GM18508 (cell line): ENCODE measurements around the gene RNF17.

ENCODE experiments used
- ATAC-seq: cut with Tn5 transposase; IDR thresholded peaks from one replicate; pipeline ENCODE4 v1.9.1; 2021; ENCODE audit warnings: moderate number of reproducible peaks; ENCODE audit not compliant: insufficient read depth, unreplicated experiment

Gene RNF17

DNA sequence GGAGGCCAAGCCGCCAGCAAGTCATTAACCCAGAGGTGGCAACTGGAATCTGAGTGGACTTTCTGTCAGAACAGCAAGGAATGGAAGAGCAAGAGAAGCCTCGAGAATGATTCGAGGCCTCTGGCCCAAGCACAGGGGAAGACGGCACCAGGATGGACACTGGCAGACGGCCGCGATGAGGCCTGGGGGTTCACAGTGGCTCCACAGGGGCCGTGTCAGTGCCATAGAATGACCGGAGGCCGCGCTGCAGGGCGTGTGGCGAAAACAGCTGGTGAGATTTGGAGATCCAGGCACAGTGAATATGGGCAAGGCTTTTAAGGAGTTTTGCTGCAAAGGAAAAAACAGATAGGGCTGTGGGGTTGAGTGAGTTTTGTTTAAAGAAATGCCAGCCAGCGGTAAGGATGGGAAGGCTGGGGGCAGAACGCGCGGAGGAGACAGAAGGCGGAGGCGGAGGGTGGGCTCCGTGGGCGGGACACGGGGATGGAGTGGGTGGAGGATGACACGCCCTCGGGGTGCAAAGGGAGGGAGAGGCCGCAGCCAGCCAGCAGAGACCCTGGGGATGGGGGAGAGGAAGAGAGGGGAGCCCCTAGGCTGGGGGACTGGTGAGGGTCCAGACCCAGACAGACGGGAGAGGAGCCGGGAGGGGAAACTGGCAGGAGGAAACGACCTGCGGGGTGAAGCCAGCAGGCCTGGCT, 130.5 kb downstream of the RNF17 start:
- no peak for ATAC-seq

DNA sequence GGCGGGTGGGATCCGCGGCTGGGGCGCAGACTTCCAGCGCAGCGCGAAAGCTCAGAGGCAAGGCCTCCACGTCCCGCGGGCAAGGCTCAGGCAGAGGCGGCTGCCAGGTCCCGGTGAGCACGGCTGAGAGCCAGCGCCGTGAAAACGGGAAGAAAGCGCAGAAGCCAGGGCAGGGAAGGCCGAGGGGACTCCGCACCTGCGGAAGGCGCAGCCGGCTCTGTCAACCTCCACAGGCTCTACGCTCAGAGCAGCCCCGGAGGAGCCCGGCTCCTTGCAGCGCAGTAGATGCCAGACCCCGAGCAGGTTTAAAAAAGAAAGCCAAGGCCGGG, 131.0 kb downstream of the RNF17 start:
- ATAC-seq, result no peak

DNA sequence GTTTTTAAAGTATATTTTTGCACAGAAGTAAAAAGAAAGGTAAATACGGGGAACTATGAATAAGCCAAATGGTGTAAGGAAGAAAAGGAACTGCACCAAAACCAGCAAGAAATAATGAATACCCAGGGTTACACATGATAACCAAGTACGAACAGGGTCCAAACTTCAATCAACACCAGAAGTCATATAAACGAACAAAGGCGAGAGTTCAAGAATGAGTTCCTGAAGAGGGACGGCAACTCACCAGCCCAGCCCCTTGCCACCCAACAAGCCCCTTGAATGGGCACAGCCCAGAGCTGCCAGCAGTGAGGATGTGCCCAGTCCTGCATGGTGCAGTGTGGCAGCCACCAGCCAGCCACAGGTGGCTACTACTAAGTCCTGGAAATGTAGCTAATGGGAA, 132.1 kb downstream of the RNF17 start:
- no peak for ATAC-seq

DNA sequence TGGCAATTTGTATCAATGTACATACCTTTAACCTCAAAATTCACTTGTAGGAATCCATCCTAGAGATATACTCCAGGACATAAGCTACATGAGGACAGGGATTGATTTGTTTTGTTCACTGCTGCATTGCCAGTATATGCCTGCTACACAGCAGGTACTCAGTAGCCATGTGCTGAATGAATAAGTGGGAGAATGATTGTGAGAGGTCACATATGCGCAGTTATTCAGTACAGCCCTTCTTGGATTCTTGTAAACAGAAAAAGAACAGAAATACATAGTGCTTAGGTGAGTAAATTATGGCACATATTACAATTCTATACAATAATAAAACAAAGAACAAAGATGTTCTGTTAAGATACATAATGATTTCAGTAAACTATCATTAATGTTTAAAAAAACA, 133.3 kb downstream of the RNF17 start:
- no peak for ATAC-seq

DNA sequence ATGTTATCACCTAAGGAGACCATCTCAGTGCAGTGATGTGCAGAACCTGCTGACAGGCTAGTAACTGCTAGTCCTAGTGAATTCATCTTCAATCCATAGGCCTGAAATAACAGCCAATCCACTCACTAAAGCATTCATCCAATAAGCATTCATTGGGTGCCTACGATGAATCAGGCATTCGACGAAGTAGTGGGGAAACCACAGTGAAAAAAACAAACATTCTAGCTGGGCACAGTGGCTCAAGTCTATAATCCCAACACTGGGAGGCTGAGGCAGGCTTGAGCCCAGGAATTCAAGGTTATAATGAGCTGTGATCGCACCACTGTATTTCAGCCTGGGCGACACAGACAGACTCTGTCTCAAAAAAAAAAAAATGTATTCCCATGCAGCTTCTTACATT, 135.6 kb downstream of the RNF17 start:
- ATAC-seq, result no peak

DNA sequence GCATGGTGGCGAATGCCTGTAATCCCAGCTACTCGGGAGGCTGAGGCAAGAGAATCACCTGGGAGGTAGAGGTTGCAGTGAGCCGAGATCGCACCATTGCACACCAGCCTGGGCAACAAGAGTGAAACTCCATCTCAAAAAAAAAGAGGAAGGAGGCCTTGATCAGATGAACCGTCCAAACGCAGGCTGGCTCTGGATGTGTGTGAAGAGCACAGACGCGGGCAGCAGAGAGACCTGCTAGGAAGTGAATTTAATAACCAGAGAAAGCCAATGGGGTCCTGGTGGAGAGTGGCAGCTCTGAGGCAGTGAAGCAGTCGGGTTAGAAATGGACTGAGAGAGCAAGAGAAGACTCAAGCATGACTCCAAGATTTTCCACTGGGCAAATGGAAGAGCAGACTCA, 136.5 kb downstream of the RNF17 start:
- no peak for ATAC-seq

DNA sequence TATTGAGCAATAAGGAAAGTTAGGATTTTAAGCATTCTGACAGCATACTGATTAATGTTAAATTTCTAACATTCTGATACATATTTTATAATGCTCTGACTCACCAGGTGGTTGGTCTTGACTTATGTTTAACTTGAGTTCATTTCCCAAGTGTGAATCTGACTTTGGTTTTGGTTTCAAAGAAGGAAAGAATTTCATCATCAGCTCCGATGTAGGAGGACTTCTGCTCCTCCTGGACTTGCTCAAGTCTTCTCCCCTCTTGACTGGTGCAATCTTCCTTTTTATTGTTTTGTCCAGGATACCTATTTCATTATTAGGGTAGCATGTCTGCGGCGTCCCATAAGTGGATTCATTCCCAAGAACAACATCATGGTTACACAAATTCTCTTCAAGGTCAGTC, 141.3 kb downstream of the RNF17 start:
- ATAC-seq, result no peak

DNA sequence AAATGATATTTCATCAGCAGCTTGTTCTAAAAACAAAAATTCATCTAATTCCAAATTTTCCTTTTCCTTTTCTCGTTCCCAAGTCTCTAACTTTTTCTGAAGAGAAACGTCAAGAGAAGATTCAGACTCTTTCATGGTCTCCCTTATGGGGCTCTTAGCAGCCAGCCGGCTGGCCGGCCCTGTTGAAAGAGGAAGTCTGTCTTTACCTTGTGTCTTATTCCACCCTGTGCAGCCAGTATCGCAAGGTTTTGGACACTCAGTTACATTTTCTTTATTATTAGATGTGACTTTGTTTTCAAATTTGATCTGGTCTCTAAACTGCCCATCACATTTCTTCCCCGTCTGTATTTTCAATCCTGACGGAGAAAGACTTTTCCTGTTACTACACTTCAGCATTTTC, 142.3 kb downstream of the RNF17 start:
- no peak for ATAC-seq

DNA sequence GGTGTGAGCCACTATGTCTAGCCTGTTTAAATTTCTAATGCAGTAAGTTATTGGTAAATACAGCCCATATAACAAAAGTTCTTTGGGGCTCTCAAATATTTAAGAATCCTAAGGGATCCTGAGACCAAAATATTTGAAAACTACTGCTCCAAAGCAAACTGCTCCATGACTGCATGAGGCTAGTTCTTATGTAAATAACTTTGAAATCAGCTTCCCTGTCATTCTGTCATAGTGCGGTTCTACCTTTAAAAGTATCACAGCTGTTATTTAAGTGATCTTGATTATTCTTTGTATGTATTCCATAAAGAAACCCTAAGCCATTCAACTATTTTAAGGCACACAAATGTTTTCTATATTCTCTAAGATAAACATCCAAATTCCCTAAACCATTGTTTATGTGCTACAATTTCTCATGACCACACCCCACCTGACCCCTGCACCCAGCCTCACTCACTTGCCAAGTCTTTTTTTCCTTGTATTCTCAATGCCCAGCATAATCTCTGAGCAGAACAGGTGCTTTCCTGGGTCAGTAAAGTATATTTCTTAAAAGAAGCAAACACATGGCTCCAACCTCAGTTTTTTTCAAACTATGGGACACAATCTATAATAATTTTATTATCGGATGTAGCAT, 146.6 kb downstream of the RNF17 start:
- no peak for ATAC-seq

DNA sequence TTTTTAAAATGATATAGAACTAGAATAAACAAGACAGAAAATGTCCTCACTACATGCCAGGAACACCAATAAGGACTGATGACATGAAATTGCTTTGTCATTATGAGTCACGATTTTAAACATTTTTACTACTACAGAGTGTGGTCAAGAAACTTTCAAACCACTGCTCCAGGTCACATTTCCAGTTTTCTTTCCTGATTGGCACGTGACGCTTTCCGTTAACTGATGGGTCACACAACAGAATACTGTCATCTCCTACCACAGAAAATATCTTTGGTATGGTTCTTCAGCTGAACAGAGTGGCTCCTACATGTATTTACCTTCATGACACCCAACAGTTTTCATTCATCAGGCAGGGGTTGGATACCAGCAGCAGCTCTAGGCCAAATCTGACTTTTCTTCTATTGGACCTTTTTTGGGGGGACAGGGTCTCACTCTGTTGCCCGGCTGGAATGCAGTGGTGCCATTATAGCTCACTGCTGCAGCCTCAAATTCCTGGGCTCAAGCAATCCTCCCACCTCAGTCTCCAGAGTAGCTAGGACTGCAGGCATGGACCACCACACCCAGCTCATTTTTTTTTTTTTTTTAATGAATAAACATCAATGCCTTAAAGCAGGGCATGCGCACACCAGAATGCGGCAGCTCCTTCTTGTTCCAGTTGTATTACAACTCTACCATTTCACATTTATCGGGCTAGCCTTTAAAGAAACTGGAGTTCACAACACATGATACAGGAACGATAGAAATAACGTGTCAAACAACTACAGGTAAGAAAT, 147.4 kb downstream of the RNF17 start:
- ATAC-seq, result no peak

DNA sequence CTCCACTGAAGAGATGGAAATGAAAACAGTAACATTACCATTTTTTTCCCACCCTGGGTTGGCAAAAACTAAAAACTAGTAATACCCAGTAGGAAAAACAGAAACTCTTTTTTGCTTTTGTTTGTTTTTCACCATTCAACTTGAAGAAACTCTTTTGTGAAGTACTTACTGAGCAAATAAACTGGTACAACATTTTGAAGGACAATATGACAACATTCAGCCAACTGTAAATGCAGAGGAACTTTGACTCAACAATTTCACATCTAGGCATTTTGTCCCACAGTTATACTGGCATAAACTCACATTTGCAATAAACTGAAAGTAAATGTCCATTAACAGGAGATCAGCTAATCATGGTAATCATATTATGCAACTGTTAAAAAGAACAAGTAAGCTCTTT, 152.5 kb downstream of the RNF17 start:
- no peak for ATAC-seq

DNA sequence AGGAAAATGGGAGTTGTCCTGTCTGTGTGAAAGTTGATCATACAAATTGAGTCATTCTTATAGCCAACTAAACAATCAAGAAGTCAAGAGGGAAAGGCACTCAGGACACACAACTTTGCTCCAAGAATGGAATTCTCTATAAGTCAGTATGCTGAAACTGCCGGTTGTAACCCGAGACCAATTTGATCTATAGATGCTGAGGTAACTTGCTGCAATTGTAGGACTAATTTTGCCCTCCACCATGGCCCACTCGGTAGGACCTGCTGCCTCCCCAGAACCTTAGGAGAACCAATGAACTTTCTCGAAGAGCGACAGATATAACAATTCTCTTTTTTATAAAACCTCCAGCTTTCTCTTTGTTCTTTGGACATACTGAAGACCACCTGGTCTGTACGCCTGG, 157.0 kb downstream of the RNF17 start:
- ATAC-seq, result no peak

DNA sequence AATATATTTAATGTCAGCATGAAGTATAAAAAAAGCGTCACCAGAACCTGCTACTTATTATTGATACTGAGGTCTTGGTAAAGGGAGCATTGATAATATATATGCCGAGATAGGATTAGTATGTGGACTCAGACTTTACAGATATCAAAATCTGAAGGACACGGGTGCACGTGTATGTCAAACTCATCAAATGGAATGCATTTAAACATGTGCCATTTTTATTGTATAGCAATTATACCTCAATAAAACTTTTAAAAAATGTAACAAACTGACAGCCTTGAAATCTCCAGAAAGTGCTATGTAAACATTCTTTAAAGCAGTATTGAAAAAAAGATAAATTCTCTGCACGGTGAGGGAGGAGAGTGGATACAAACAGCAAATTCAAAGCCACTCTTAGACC, 157.9 kb downstream of the RNF17 start:
- no peak for ATAC-seq

DNA sequence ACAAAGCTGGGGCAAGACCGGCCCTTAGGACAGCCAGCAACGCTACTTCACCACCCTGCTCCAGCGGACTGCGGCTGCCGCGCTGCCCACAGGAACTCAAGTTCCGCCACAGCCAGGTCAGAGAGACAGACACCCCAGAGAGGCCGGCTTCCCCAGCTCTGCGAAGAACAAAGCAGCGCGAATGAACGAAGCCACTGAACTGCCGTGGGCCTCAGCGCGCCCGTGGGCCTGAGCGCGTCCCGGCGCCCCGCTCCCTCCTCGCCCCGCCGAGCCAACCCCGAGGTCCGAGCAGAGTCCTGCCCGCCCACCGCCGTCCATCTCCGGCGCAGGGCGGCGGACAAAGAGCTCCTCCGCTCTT, 158.4 kb downstream of the RNF17 start:
- ATAC-seq, result peak; percentile 19

DNA sequence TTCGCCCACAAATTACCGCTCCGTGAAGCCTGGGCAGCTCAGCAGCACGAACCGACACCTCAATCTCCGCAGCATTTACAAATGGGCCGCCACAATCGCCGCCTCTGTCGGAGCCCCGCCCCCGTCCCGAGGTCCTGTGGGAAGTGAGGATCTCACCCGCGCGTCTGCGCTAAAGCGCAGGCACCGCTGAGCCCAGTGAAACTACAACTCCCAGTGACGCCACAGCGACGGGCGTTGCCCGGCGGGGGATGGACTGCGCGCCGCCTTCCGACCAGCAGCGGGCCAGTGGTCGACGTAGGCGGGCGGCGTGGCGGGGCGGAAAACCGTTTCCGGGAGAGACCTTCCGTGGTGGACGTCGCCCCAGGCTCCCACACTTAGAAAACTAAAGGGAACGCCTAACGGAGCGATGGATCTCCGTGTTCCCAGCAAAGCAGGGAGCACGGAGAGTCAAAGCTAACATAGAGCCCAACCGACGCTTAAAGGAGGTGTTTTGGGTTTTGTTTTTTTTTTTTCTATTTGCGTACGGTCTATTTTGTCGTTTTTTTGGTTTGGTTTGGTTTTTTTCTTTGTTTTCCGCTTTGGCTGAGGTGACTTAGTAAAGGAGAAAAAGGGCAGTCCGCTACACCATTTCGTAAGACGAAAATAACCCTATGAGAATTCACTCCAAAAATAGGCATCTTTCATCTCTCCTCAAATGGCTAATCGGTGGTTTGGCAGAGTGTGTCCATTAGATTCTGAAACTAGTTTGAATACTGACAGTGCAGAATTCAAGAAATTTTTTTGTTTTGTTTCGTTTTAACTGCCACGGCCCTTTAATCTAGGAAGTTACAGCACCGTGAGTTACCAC, 159.0 kb downstream of the RNF17 start:
- peak; percentile 68 for ATAC-seq

DNA sequence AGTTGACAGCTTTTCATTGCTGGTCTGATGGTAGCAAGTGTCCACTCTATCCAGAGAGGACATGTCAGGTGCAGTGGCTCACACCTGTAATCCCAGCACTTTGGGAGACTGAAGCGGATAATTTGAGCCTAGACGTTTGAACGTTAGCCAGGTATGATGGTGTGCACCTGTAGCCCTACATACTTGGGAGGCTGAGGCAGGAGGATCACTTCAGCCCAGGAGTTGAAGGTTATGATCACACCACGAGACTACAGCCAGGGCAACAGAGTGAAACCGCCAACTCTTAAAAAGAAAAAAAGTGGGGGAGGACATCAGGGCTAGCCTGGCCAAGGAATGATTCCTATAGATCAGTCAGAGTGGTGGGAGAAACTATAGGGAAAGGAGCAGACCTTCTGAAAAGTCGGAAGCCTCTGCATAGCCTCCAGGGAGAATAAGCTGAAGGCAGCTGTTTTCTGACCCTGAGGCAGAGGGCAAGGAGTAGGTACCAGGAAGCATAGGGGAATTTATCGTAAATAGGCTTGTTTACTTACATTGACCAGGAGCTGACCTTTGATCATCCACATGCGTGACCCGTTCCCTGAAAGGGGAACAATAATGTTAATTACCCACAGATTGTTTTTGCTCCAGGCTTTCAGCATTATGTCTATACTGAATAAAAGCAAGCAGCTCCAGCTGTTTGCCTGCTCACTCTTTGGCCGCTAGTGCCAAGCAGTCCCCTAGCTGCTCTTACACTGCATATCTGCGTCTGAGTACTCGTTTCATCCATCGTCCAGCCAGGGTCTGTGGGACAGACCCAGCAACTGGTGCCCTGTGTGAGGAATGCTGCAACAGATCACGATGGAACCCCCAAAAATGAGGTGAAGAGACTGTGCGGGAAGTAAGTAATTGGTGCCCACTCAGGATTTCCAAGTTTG, 161.6 kb downstream of the RNF17 start:
- ATAC-seq, result no peak

DNA sequence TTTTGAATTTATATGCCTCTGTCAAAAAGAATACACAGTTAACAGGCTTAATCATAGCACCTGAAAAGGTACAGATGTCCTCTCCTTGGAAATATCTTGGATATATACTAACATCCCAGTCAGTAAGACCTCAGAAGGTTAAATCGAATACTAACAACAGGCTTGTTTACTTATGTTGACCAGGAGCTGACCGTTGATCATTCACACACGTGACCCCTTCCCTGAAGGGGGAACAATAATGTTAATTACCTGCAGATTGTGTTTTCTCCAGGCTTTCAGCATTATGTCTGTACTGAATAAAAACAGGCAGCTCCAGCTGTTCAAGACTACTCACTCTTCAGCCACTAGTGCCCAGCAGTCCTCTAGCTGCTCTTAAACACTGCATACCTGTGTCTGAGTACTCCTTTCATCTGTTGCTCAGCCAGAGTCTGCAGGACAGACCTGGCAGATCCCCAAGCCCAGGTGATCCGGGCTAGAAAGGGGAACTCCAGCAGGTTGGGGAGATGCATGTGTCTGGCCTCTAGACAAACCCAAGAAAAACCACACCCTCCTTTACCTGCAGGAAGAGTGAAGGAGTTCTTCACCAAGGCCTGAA, 163.9 kb downstream of the RNF17 start:
- ATAC-seq, result no peak

DNA sequence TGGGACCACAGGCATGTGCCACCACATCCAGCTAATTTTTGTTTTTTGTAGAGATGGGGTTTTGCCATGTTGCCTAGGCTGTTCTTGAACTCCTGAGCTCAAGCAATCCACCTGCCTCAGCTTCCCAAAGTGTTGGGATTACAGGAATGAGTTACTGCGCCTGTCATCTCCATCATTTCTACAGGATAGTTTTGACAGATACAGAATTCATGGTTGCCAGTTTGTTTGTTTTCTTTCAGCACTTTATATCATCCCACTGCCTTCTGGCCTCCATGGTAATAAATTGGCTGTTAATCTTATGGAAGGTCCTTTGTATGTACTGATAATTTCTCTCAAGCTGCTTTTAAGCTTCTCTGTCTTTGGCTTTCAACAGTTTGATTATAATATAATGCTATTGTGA, 165.2 kb downstream of the RNF17 start:
- no peak for ATAC-seq
